NCI-H146 treated with DMSO at 0.1 percent for 48 hours (cell line): Measurements from ENCODE around the gene ISCA1.

Experiments
- DNase-seq: peaks from one replicate; lab custom pipeline; 2025; ENCODE audit not compliant: unreplicated experiment; lab: John Stamatoyannopoulos, UW

Gene ISCA1

DNA sequence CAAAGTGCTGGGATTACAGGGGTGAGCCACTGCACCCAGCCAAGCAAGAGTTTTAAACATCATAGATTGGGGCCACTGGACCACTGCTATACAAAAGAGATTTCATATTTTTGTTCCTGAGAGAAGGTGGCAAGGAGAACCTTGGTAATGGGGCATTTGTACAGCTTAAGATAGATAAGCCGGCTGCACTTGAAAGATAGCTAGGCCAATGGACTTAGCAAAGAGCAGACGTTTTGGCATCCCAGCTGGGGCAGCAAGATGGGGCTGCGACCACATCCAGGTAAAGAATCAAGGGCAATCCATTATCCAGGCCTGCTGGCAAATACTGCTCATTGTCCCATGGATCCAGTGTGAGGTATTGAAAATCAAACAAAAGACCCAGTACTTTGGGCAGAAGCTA lies 3.9 kb upstream of the ISCA1 start:
- DNase-seq, result no peak

DNA sequence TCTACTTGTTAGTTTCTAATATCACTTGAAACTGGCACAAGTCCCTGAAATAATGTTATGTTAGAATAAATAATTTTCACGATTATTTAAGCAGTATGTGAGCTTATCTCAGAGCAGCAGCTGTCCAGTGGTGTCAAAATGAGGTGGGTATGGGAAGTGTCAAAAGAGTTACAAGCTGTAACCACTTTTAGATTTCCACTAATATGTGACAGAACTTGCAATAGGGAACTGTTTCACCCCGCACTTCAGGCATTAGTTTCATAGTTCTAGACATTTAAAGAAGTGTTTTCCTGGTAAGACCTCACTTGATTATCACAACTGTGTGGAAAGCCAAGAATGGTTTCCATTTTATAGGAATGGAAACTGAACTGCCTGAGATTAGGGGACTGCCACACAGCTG lies 2.9 kb upstream of the ISCA1 start:
- DNase-seq, result no peak

GRCh38 chr9:86282979-86283535 lies 719 bp upstream of the ISCA1 start:
- no peak for DNase-seq

DNA sequence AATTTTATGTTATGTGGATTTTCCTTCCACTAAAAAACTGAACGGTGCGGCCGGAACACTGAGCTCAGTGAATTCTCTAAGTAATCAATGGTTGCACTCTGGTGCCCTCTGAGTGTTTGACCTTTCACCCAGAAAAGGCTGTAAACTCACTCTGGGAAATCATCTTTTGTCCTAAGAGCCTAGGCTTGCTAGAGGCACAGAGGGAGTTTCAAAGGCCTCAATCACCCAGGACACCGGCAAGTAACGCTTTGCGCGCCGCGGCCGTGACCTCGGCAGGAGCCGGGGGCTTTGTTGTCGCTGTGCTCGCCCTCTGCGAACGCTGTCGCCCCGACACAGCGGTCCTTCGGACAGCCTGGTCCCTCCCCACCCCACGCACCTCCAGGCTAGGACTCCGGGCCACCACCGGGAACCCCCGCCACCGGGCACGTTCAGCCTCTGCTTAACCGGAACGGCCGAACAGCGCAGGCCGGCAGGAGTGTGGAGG lies 703 bp downstream of the ISCA1 start:
- no peak for DNase-seq

DNA sequence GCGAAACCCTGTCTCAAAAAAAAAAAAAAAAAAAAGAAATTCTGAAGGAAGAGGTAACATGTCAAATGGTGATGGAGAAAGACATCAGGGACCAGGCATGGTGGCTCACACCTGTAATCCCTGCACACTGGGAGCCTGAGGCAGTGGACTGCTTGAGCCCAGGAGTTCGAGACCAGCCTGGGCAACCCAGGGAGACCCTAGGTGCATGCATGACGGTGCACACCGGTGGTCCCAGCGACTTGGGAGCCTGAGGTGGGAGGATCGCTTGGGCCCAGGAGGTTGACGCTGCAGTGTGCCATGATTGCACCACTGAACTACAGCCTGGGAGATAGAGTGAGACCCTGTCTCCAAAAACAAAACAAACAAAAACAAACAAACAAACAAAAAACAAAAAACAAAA lies 1.8 kb downstream of the ISCA1 start:
- DNase-seq, result no peak

GRCh38 chr9:86279839-86280238 lies 2.5 kb downstream of the ISCA1 start:
- DNase-seq, result no peak

DNA sequence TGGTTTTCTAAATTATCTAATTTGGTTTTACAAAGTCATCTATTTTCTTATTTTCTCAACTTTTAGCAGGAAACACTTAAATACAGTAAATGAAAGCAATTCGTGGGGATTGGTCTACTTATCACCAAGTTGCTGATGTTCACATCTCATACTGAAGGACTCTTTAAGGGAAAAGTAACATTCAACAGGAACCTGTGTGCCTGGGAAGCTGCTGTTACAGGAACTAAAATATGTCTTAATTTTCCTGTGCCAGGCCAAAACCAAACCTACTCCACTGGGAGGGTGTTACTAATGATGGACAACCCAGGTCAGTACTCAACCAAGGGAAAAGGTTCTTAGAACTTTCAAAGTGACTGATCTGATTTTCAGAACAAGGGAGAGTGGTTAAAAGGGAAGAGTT lies 5.3 kb downstream of the ISCA1 start:
- no peak for DNase-seq

DNA sequence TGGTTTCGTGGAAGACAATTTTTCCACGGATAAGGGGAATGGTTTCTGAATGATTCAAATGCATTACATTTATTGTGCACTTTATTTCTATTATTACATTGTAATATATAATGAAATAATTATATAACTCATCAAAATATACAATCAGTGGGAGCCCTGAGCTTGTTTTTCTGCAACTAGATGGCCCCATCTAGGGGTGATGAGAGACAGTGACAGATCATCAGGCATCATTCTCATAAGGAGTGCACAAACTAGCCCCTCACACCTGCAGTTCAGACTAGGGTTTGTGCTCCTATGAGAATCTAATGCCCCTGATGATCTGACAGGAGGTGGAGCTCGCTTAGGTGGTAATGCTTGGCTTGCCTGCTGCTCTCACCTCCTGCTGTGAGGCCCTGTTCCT lies 6.4 kb downstream of the ISCA1 start:
- DNase-seq, result no peak

- no peak for DNase-seq
These were observed 7.3 kb downstream of the ISCA1 start for GRCh38 chr9:86274821-86275643.

DNA sequence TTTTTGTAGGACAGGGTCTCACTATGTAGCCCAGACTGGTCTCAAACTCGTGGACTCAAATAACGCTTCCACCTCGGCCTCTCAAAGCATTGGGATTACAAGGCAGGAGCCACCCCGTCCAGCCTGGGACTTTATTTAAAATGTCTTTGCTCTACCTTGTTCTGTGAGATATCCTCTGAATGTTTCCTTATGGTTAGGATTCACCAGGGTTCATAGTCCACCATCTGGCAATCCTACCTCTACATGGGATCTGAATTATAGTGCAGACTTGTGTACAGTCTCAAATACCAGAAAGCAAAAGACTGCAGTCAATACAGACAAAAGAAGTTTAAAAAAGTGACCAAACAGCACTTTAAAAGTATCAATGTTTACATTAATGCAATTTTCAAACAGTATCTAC lies 10.1 kb downstream of the ISCA1 start:
- DNase-seq, result no peak

DNA sequence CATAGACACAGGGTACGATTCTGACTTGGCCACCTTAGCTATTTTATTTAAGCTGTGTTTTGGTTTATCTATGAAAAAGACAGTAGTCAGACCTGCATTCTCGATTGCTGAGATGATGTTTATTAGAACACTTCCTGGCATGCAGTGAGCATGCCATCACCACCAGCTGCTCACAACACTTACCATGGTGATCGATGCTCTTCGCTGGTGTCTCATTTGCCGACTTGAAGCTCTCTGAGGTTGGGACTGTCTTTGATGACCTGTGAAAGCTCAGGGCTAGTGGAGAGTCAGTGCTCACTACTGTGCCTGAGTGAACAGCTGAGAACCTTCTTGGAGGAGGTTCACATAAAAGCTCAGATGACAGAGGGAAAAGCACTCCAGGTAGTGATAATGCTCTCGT lies 18.5 kb downstream of the ISCA1 start:
- DNase-seq, result no peak

DNA sequence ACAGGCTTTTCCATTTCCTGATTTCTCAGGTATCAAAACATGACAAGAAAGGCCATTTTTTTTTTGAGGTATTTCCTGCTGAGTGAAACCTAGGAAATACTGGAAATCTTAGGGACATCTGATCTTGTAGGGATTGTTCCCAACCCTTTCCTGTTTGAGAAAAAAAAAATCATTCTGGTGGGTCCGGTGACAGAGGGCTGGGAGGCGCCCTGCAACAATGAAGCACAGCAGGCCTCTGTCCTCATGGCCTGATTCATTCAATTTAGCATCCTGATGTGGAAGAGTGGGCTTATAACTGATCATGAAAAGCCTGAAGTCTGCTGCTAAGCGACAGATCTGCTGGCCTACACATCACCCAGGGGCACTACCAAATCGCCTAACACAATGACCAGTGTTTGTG lies 19.8 kb downstream of the ISCA1 start:
- DNase-seq, result no peak

DNA sequence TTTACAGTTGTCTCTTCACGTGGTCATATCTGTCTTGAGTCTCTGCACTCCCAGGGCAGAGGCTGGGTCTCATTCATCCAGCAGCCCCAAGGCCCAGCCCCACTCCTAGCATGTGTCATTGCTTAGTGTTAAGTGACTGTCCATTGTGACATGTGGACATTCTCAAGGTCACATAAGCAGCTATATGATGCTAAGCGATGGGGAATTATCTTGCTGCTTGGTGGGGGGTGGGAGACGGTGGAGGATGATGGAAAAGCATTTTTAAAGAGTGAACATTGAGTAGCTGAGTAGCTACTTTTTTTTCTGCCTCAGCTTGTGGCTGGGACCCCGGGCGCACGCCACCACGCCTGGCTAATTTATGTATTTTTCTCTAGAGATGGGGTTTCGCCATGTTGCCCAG lies 22.8 kb downstream of the ISCA1 start, which contains the start of gene C9orf153:
C9orf153 (minus strand) TSS at position 101 of the 400 bp plus-strand sequence. CDS start 30,054 bp downstream, outside the sequence.
- DNase-seq, result no peak

DNA sequence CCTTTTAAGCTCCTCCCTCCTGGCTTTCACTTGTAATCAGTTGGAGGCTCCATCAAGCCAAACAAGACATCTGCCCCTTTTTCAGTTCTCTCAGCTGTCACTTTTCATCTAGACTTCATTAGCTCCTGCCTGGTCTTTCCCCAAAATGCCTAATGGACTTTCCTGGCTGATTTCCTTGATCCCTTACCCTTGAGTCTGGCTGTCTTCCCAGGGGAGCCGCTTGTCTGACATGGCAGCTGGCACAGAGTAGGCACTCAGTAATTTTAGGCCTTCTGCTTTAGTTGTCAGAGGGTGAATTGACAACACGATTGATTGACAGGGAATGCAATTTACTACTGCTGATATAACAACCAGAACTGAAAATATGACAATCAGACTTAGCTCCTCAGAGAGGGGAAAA lies 24.9 kb downstream of the ISCA1 start:
- no peak for DNase-seq

- no peak for DNase-seq
These were observed 25.7 kb downstream of the ISCA1 start for GRCh38 chr9:86256653-86257052.

- DNase-seq, result no peak
These were observed 28.8 kb downstream of the ISCA1 start for GRCh38 chr9:86253577-86253976.

GRCh38 chr9:86252870-86253269 lies 29.5 kb downstream of the ISCA1 start:
- DNase-seq, result no peak

DNA sequence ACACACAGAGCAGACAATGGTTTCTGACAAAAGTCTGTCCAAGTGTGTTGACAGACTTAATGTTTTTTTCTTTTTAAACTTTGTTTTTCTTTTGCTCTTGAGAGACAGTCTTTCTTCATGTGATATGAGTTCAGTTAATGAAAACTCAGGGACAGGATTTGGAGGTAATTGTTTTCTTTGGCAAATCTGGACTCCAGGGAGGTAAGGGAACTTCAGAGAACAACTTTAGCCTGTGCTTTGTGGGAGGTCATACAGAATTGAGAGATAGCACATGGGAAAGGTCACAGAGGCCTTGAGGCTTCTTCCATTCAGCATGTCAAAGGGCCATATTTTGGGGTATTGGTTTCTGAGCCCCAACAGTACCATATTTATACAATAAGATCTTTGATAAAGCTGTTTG lies 32.2 kb downstream of the ISCA1 start:
- no peak for DNase-seq

- no peak for DNase-seq
These were observed 33.6 kb downstream of the ISCA1 start for GRCh38 chr9:86248746-86249145.

- DNase-seq, result no peak
These were observed 35.6 kb downstream of the ISCA1 start for GRCh38 chr9:86246752-86247161.

GRCh38 chr9:86242071-86242470 lies 40.3 kb downstream of the ISCA1 start:
- no peak for DNase-seq

- no peak for DNase-seq
These were observed 41.1 kb downstream of the ISCA1 start for GRCh38 chr9:86241216-86241615.
